Measurements from ENCODE around the gene RNF111. TPM values are rescaled to one million over a fixed set of nuclear protein-coding genes. Genes with fewer than 3 reads are reported as not detected.

RNF111 gene
- polyA plus RNA-seq, 6 donors from 2014 or later, result 17.0 to 28.5 (median 25.4) TPM

DNA sequence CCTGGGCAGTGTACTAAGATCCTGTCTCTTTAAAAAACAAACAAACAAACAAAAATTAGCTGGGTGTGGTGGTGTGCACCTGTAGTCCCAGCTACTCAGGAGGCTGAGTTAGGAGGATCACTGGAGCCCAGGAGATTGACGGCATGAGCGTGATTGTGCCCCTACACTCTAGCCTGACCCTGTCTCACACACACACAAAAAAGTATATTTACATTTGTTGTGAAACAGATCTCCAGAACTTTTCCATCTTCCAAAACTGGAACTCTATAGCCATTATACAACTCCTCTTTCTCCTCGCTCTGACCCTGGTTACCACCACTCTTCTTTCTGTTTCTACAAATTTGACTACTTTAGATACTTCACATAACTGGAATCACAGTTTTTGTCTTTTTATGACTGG is 61.4 kb downstream of the RNF111 start:
- no peak for ATAC-seq (ENCODE audit: low read depth in 2 of 2)
- H3K4me1 Mint-ChIP-seq, result peaks cover 10 to 16% (median 11%) of the 10 kb centered on the region in 3 donors

DNA sequence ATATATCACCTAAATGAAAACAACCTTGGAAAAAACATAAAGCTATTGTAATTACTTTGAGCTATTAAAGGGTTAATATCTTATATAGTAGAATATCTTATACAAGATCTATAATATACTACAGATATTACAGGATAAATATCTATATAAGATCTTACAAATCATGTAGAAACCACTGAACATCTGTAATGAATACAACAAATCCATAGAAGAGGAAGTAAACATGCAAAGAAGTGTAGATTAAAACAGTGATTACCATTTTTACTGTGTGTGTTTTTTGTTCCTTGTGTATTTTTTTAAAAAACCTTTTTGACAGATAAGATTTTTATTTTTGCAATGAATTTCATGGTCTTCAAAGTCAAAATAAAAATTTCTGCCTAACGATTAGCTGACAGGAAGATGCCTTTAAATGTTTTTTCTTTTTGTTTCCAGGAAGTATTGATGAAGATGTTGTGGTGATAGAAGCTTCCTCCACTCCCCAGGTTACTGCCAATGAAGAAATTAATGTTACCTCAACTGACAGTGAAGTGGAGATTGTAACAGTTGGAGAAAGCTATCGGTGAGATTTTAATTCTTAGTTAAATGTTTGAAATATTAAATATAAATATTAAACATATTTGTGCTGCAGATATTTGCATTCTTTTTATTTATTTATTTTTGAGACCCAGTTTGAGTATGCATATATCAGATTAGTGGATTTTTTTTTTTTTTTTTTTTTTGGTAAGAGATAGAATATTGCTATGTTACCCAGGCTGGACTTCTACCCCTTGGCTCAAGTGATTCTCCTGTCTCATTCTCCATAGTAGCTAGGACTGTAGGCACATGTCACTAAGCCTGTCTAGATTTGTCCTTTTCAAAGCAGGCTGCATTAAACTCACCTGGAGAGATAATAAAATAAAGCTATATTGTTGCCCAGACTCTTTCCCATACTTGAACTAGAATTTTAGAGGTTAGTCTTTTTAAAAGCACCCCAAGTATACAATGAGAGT is 64.7 kb downstream of the RNF111 start:
- H3K4me1 Mint-ChIP-seq, result peaks cover 2 to 16% (median 11%) of the 10 kb centered on the region in 3 donors
- no peak for ATAC-seq (ENCODE audit: low read depth in 2 of 2)

More for the DNA sequence above, 61.4 kb downstream of the RNF111 start:
- Mint-ChIP-seq H3K36me3 (peaks cover 4 to 8% of the 10 kb centered on the region in 2 donors), H3K4me3 (no peak overlapping the region), H3K9me3 (no peaks in the 10 kb centered on the region), H3K27ac (no peak overlapping the region), H3K27me3 (no peaks in the 10 kb centered on the region)
- no peak for DNase-seq

DNA sequence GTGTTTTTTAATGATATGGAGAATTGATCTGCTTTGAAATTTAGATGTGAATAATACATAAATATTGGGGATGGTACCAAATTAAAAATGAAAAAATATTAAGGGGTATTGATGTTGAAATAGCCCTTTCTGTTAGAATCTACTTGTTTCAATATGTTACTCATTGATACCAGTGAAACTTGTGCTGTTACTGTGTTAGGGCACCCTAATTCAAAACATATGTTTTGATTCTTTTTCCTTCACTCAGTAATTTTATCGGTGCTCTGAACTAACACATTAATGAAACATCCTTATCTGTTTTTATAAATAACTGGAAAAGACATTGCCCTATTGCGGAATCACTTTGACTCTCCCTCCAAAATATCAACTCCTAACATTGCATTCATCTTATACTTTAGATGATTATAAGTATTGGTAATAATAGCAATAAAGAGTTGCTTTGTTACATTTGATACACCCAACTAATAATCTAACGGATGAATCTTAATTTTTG is 65.5 kb downstream of the RNF111 start:
- Mint-ChIP-seq H3K4me1 (peaks cover 2 to 16% (median 11%) of the 10 kb centered on the region in 3 donors), H3K9me3 (no peaks in the 10 kb centered on the region), H3K27ac (no peak overlapping the region), H3K36me3 (peaks cover 8 to 9% of the 10 kb centered on the region in 2 donors), H3K4me3 (no peak overlapping the region), H3K27me3 (no peaks in the 10 kb centered on the region)
- no peak for ATAC-seq (ENCODE audit: low read depth in 2 of 2)
- DNase-seq, result no peak

More for the DNA sequence above, 64.7 kb downstream of the RNF111 start:
- H3K9me3 Mint-ChIP-seq, result no peaks in the 10 kb centered on the region
- H3K27ac Mint-ChIP-seq, result peak overlapping the region in 3 of 6 donors; percentile 9 to 96 (median 53)
- DNase-seq, result no peak
- no peak overlapping the region for H3K4me3 Mint-ChIP-seq
- H3K27me3 Mint-ChIP-seq, result no peaks in the 10 kb centered on the region
- H3K36me3 Mint-ChIP-seq, result peaks cover 8 to 9% of the 10 kb centered on the region in 2 donors

DNA sequence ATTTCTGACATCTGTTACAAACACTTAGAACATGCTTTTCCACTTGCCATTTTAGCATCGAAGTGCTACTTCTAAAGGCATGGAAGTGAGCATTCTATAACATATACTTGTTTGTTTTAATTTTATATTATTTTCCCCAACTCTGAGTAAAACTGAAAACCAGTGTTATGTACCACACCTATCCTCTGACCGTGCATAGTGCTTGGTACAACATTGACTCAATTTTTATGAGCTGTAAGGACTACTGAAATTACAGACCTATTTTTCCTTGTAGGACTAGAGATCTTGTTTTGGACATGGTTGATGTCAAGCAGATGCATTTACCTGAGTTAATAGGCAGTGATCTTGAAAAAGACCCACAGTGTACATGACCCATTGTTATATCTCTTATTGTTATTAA is 66.0 kb downstream of the RNF111 start:
- Mint-ChIP-seq H3K4me1 (peaks cover 2 to 16% (median 11%) of the 10 kb centered on the region in 3 donors), H3K27me3 (no peaks in the 10 kb centered on the region), H3K27ac (no peak overlapping the region), H3K36me3 (peaks cover 8 to 12% of the 10 kb centered on the region in 2 donors), H3K9me3 (no peaks in the 10 kb centered on the region), H3K4me3 (no peak overlapping the region)
- no peak for ATAC-seq (ENCODE audit: low read depth in 2 of 2)
- DNase-seq, result no peak

DNA sequence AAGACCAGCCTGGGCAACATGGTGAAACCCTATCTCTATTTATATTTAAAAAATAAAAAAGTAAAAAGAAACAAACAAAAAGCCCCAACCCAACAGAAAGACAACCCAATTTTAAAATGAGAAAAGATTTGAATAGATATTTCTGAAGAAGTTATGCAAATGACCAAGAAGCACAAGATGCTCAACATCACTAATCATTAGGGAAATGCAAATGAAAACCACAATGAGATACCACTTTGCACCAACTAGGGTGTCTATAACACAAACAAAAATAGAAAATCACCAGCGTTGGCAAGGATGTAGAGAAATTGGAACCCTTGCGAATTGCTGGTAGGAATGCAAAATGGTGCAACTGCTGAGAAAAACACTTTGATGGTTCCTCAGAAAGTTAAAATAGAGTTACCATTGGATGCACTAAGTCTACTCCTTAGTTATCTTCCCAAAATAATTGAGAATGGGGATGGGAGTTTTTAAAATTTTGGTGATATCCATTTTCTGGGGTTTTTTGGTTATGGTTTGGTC is 71.7 kb downstream of the RNF111 start:
- DNase-seq (no peak), ATAC-seq (ENCODE audit: low read depth in 2 of 2) (no peak)
- Mint-ChIP-seq H3K4me3 (no peak overlapping the region), H3K27ac (no peak overlapping the region), H3K4me1 (peaks cover 0 to 7% (median 5%) of the 10 kb centered on the region in 3 donors), H3K9me3 (no peaks in the 10 kb centered on the region), H3K27me3 (no peaks in the 10 kb centered on the region), H3K36me3 (peaks cover 8 to 18% of the 10 kb centered on the region in 2 donors)

DNA sequence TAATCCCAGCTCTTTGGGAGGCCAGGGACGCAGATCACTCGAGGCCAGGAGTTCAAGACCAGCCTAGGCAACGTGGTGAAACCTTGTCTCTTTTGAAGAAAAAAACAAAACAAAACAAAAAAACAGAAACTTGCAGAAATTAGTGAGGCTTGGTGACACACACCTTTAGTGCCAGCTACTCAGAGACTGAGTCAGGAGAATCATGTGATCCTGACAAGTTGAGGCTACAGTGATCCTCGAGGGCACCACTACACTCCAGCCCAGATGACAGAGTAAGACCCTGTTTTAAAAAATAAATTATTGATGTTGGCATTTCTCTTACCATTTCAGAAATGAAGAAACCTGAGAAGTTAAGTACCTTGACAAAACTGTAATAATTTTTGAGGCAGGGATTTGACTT is 72.9 kb downstream of the RNF111 start:
- Mint-ChIP-seq H3K36me3 (peaks cover 14 to 28% of the 10 kb centered on the region in 2 donors), H3K4me3 (no peak overlapping the region), H3K9me3 (no peaks in the 10 kb centered on the region), H3K4me1 (peaks cover 0 to 7% (median 5%) of the 10 kb centered on the region in 3 donors), H3K27ac (no peak overlapping the region), H3K27me3 (no peaks in the 10 kb centered on the region)
- no peak for ATAC-seq (ENCODE audit: low read depth in 2 of 2)
- DNase-seq, result no peak

DNA sequence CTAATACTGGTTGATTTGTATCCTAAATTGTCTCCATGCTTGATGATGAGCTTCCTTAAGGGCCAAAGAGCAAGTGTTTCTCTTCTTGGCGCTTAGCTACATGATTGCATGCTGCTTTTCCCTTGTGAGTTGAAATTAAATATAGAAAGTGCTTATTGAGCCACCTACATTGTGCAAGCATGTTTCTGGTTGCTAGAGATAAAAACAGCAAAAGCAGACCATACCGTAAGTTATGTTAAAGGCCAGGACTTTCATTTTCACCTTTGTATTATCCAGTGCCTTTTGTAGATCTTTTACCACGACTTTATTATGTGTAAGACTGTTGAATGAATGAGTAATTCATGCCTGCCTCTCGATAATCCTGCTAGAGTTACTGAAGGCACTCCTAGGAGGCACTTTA is 75.6 kb downstream of the RNF111 start:
- H3K36me3 Mint-ChIP-seq, result peaks cover 25 to 30% of the 10 kb centered on the region in 2 donors
- H3K9me3 Mint-ChIP-seq, result no peaks in the 10 kb centered on the region
- H3K27me3 Mint-ChIP-seq, result no peaks in the 10 kb centered on the region

DNA sequence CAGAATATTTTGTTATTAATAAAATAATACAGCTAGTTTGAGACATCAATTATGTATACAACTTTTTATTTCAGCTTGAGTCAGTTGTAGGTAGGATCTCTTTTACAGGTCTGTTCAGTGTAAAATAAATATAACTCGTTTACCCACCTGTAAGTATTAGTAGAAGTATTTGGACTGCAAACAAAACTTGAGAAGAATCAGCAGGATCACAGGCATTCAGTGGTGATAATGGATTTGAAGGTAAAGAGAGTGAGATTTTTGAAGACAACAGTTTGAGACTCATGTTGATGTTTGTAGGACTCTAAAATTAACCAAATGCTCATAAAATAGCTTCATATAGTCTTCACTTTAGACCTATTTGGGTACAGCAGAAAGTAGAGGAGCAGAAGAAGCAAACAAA is 82.0 kb downstream of the RNF111 start:
- Mint-ChIP-seq H3K27ac (peak overlapping the region in 1 of 6 donors; percentile 12), H3K4me1 (peaks cover 0 to 5% (median 3%) of the 10 kb centered on the region in 3 donors), H3K27me3 (no peaks in the 10 kb centered on the region), H3K36me3 (peaks cover 29 to 31% of the 10 kb centered on the region in 2 donors), H3K9me3 (no peaks in the 10 kb centered on the region), H3K4me3 (no peak overlapping the region)
- no peak for DNase-seq
- no peak for ATAC-seq (ENCODE audit: low read depth in 2 of 2)

More for the DNA sequence above, 75.6 kb downstream of the RNF111 start:
- DNase-seq (no peak), ATAC-seq (ENCODE audit: low read depth in 2 of 2) (no peak)
- Mint-ChIP-seq H3K4me1 (peaks cover 3 to 7% (median 5%) of the 10 kb centered on the region in 3 donors), H3K4me3 (no peak overlapping the region), H3K27ac (no peak overlapping the region)

DNA sequence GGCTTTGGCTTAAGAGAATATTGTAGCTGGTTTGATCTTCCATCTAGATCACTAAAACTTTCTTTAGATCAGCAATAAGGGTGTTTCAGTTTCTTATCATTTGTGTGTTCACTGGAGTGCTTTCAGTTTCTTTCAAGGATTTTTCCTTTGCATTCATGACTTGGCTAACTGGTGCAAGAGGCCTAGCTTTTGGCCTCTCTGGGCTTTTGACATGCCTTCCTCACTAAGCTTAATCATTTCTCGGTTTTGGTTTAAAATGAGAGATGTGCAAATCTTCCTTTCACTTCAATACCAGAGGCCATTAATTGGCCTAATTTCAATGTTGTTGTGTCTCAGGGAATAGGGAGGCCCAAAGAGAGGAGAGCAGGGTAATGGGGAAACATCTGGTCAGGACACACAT is 87.1 kb downstream of the RNF111 start:
- Mint-ChIP-seq H3K4me1 (peaks cover 0 to 7% (median 2%) of the 10 kb centered on the region in 3 donors), H3K9me3 (no peaks in the 10 kb centered on the region), H3K4me3 (no peak overlapping the region), H3K36me3 (peaks cover 9 to 26% of the 10 kb centered on the region in 2 donors), H3K27me3 (no peaks in the 10 kb centered on the region), H3K27ac (peak overlapping the region in 4 of 6 donors; percentile 46 to 94 (median 52))
- no peak for DNase-seq
- ATAC-seq (ENCODE audit: low read depth in 2 of 2), result no peak

DNA sequence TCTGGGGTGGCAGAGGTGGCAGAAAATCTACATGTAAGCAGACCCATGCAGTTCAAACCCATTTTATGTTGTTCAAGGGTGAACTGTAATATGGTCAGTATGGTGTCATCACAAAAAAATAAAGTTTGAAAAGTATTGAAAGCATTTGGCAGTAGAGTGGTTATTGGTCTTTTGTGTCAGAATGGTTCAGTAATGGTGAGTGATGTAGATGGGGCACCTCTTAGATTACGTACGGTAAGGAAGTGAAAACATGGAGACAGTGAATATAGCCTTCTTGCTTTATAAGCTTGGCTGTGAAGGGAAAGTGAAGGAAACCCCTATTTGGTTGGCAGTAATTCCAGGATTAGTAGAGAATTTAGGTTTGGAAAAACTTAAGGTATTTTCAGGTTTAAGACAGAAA is 100.3 kb downstream of the RNF111 start:
- DNase-seq (no peak), ATAC-seq (ENCODE audit: low read depth in 2 of 2) (no peak)
- no peaks in the 10 kb centered on the region for H3K9me3 Mint-ChIP-seq
- peaks cover 8 to 24% of the 10 kb centered on the region in 2 donors for H3K36me3 Mint-ChIP-seq
- H3K4me3 Mint-ChIP-seq, result no peak overlapping the region
- H3K27ac Mint-ChIP-seq, result peak overlapping the region in 2 of 6 donors; percentile 15 to 70
- no peaks in the 10 kb centered on the region for H3K27me3 Mint-ChIP-seq
- H3K4me1 Mint-ChIP-seq, result no peaks in the 10 kb centered on the region

DNA sequence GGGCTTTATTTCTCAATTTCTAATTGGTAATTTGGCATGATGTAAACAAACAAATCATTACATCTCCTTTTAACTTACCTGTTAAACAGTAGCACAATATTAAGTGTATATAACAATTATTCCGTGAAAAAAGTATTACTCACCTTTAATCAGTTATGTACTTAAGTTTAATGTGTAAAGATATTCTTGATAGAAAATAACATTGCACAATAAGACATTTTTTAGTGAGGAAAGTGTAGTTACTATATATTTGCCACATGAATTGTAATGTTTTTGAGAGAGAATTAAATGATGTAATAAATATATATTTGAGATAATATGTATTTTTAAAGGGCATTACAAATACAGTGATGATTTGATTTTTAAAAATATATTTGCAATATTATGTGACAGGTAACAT is 106.6 kb downstream of the RNF111 start:
- ATAC-seq (ENCODE audit: low read depth in 2 of 2), result no peak

DNA sequence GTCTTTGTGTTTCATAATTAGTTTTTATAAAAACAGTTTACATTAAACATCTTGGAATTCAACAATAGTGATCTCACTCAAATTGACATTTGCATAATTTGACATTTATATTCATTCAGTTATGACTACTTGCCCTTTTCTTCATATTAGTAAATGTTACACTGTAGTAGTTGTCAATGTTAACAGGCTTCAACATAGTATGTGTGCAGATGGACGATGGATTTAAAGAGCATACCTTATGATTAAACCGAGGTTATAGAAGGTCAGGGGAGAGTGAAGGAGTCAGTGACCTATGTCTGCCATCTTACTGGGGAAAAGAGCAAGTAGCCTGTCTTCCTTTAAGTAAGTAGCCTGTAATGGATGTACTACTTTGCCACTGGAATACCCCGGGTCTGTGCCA is 109.0 kb downstream of the RNF111 start:
- Mint-ChIP-seq H3K36me3 (peaks cover 15 to 27% of the 10 kb centered on the region in 2 donors), H3K27me3 (no peaks in the 10 kb centered on the region), H3K4me3 (no peak overlapping the region), H3K4me1 (no peaks in the 10 kb centered on the region), H3K9me3 (no peaks in the 10 kb centered on the region), H3K27ac (peak overlapping the region in 1 of 6 donors; percentile 82)
- ATAC-seq (ENCODE audit: low read depth in 2 of 2) (no peak), DNase-seq (no peak)

More for the DNA sequence above, 106.6 kb downstream of the RNF111 start:
- DNase-seq, result no peak
- Mint-ChIP-seq H3K9me3 (no peaks in the 10 kb centered on the region), H3K4me3 (no peak overlapping the region), H3K4me1 (no peaks in the 10 kb centered on the region), H3K27ac (no peak overlapping the region), H3K36me3 (peaks cover 15 to 39% of the 10 kb centered on the region in 2 donors), H3K27me3 (no peaks in the 10 kb centered on the region)

DNA sequence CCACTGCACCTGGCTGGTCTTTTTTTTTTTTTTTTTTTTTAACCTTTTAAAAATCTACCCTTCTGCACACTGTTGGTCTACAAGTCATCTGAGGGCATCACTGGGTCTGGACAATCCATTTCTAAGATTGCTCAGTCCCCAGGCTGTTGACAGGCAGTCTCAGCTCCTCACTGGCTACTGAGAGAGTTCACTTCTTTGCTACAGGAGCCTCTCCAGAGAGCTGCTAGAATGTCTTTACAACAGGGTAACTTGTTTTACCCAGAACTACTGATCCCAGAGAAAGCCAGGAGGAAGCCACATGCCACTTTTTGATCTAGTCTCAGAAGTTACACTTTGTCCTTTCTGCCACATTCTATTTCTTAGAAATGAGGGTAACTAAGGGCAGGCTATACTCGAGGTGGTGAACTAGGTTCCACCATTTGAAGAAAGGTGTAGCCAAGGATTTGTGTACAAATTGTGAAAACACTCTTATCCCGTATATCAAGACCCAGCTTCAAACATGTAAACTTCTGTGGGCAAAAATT is 111.8 kb downstream of the RNF111 start:
- no peak overlapping the region for H3K4me3 Mint-ChIP-seq
- ATAC-seq (ENCODE audit: low read depth in 2 of 2) (no peak), DNase-seq (no peak)
- H3K36me3 Mint-ChIP-seq, result peaks cover 7 to 11% of the 10 kb centered on the region in 2 donors
- no peaks in the 10 kb centered on the region for H3K27me3 Mint-ChIP-seq
- H3K9me3 Mint-ChIP-seq, result no peaks in the 10 kb centered on the region
- peaks cover 2 to 7% (median 2%) of the 10 kb centered on the region in 3 donors for H3K4me1 Mint-ChIP-seq
- H3K27ac Mint-ChIP-seq, result peak overlapping the region in 2 of 6 donors; percentile 37 to 73
